ENCODE data around the gene MYBPH.

GRCh38 chr1:203169770-203170520 is 5.7 kb downstream of the MYBPH start:
- TF ChIP-seq CTCF (conservative IDR thresholded peaks at IDR 0.05; ENCODE audit: low read length) (no peak), EZH2phosphoT487 (IDR thresholded peaks at IDR 0.05; ENCODE audit: borderline replicate concordance, low read depth, low read length) (no peak)
